RPMI7951 (cell line): ENCODE measurements around the gene PBX3. TPM values are rescaled to one million over a fixed set of nuclear protein-coding genes. Genes with fewer than 3 reads are reported as not detected.

ENCODE experiments used
- DNase-seq: peaks from one replicate; pipeline ENCODE4 v3.0.0-alpha.2; 2012; ENCODE audit warnings: low read depth
- total RNA-seq: library from RNA; depleted of rRNA; stranded (reverse); fragments of >200 nt; shearing (Covaris generic); gene quantifications from 2 replicates; pipeline ENCODE4 v1.2.3, GENCODE V29; 2014

PBX3 gene
- total RNA-seq, 1 experiment from 2014 or later: 25.4 TPM

- peak; percentile 22 for DNase-seq
Observed at GRCh38 chr9:125906144-125906543, 159.0 kb downstream of the PBX3 start.

GRCh38 chr9:125906893-125907292, 159.7 kb downstream of the PBX3 start:
- DNase-seq: no peak

GRCh38 chr9:125908136-125908535, 161.0 kb downstream of the PBX3 start:
- peak; percentile 10 for DNase-seq

- no peak for DNase-seq
Observed at GRCh38 chr9:125908966-125909365, 161.8 kb downstream of the PBX3 start.

GRCh38 chr9:125909459-125909858, 162.3 kb downstream of the PBX3 start:
- DNase-seq: no peak

GRCh38 chr9:125910286-125910685, 163.1 kb downstream of the PBX3 start:
- peak; percentile 31 for DNase-seq

- no peak for DNase-seq
Observed at GRCh38 chr9:125911861-125912644, 164.9 kb downstream of the PBX3 start.

- no peak for DNase-seq
Observed at GRCh38 chr9:125912667-125913066, 165.5 kb downstream of the PBX3 start.

- DNase-seq: no peak
Observed at GRCh38 chr9:125913551-125913950, 166.4 kb downstream of the PBX3 start.

- no peak for DNase-seq
Observed at GRCh38 chr9:125914411-125914810, 167.2 kb downstream of the PBX3 start.

- DNase-seq: no peak
Observed at GRCh38 chr9:125915606-125916005, 168.4 kb downstream of the PBX3 start.

GRCh38 chr9:125919565-125919964, 172.4 kb downstream of the PBX3 start:
- DNase-seq: no peak

- DNase-seq: no peak
Observed at GRCh38 chr9:125920402-125920801, 173.2 kb downstream of the PBX3 start.

GRCh38 chr9:125922854-125923253, 175.7 kb downstream of the PBX3 start:
- DNase-seq: no peak

GRCh38 chr9:125924351-125924750, 177.2 kb downstream of the PBX3 start:
- DNase-seq: no peak

- no peak for DNase-seq
Observed at GRCh38 chr9:125926936-125927335, 179.8 kb downstream of the PBX3 start.

- no peak for DNase-seq
Observed at GRCh38 chr9:125929846-125930245, 182.7 kb downstream of the PBX3 start.

GRCh38 chr9:125931211-125931610, 184.0 kb downstream of the PBX3 start:
- no peak for DNase-seq

- peak; percentile 98 for DNase-seq
Observed at GRCh38 chr9:125932012-125932411, 184.8 kb downstream of the PBX3 start.

GRCh38 chr9:125932746-125933455, 185.7 kb downstream of the PBX3 start:
- DNase-seq: no peak

GRCh38 chr9:125942125-125942524, 195.0 kb downstream of the PBX3 start:
- DNase-seq: no peak

- no peak for DNase-seq
Observed at GRCh38 chr9:125943831-125944230, 196.7 kb downstream of the PBX3 start.

GRCh38 chr9:125946397-125946796, 199.2 kb downstream of the PBX3 start:
- DNase-seq: no peak
